Astrocyte (in vitro differentiated cells and primary cell): ENCODE results near the gene FXR1. TPM values are rescaled to one million over a fixed set of nuclear protein-coding genes. Genes with fewer than 3 reads are reported as not detected.

Experiments
- DNase-seq: peaks from one replicate; pipeline ENCODE4 v3.0.0-alpha.2; 2010; ENCODE audit warnings: low read depth
- FAIRE-seq: peaks from 2 replicates; lab custom pipeline; 2011; peaks lifted over from hg19 to GRCh38; lab: Jason Lieb, UNC
- H2AFZ ChIP-seq: 2 replicates; pipeline ENCODE4 v1.6.0; 2012; ENCODE audit warnings: low read depth, low read length, inconsistent platforms
- H3K27ac ChIP-seq: 2 replicates; pipeline ENCODE4 v1.5.1; 2011; ENCODE audit warnings: low read depth, low read length, inconsistent platforms
- H3K27me3 ChIP-seq: 2 replicates; pipeline ENCODE4 v1.6.0; 2011; ENCODE audit warnings: low read length, inconsistent platforms; ENCODE audit not compliant: insufficient read depth
- H3K36me3 ChIP-seq: 2 replicates; pipeline ENCODE4 v1.5.1; 2011; ENCODE audit warnings: low read length, inconsistent platforms; ENCODE audit not compliant: insufficient read depth
- H3K4me1 ChIP-seq: 2 replicates; pipeline ENCODE4 v1.5.1; 2011; ENCODE audit warnings: low read length, inconsistent platforms; ENCODE audit not compliant: insufficient read depth
- H3K4me2 ChIP-seq: 2 replicates; pipeline ENCODE4 v1.6.0; 2012; ENCODE audit warnings: low read length, inconsistent platforms
- H3K4me3 ChIP-seq: 2 replicates; pipeline ENCODE4 v1.5.1; 2011; ENCODE audit warnings: low read depth, mild to moderate bottlenecking, low read length, inconsistent platforms; ENCODE audit not compliant: insufficient read depth
- H3K79me2 ChIP-seq: 2 replicates; pipeline ENCODE4 v1.6.0; 2012; ENCODE audit warnings: mild to moderate bottlenecking, low read length, inconsistent platforms; ENCODE audit not compliant: insufficient read depth
- H3K9ac ChIP-seq: 2 replicates; pipeline ENCODE4 v1.6.0; 2012; ENCODE audit warnings: mild to moderate bottlenecking, low read length, inconsistent platforms
- H3K9me3 ChIP-seq: 2 replicates; pipeline ENCODE4 v1.5.1; 2012; ENCODE audit warnings: low read depth, mild to moderate bottlenecking, low read length, inconsistent platforms; ENCODE audit not compliant: insufficient read depth
- H4K20me1 ChIP-seq: 2 replicates; pipeline ENCODE4 v1.6.0; 2012; ENCODE audit warnings: low read length, inconsistent platforms; ENCODE audit not compliant: insufficient read depth
- H3K27ac Mint-ChIP-seq: one replicate; pipeline ENCODE4 v1.8.0; 2021; ENCODE audit warnings: mild to moderate bottlenecking, mixed read lengths; ENCODE audit not compliant: unreplicated experiment
- H3K27me3 Mint-ChIP-seq: one replicate; pipeline ENCODE4 v1.8.0; 2021; ENCODE audit warnings: low read depth, mixed read lengths; ENCODE audit not compliant: unreplicated experiment
- H3K36me3 Mint-ChIP-seq: one replicate; pipeline ENCODE4 v1.8.0; 2021; ENCODE audit warnings: low read depth, mixed read lengths; ENCODE audit not compliant: unreplicated experiment
- H3K4me1 Mint-ChIP-seq: one replicate; pipeline ENCODE4 v1.8.0; 2021; ENCODE audit warnings: low read depth, mixed read lengths; ENCODE audit not compliant: unreplicated experiment
- H3K4me3 Mint-ChIP-seq: one replicate; pipeline ENCODE4 v1.8.0; 2021; ENCODE audit warnings: mild to moderate bottlenecking, moderate library complexity, mixed read lengths; ENCODE audit not compliant: unreplicated experiment
- H3K9me3 Mint-ChIP-seq: one replicate; pipeline ENCODE4 v1.8.0; 2021; ENCODE audit warnings: mild to moderate bottlenecking, mixed read lengths; ENCODE audit not compliant: unreplicated experiment
- EZH2 ChIP-seq: IDR thresholded peaks from 2 replicates; pipeline ENCODE4 v1.6.1; 2012; ENCODE audit warnings: mild to moderate bottlenecking, low read length, inconsistent platforms; ENCODE audit not compliant: insufficient read depth
- total RNA-seq: library from RNA; stranded (reverse); gene quantifications from 2 replicates; pipeline ENCODE4 v1.2.1, GENCODE V29; 2021
- TF ChIP-seq, protein P1 (sequence below): IDR thresholded peaks from 2 replicates; pipeline ENCODE4 v1.5.1; 2011; ENCODE audit warnings: low read depth, mild to moderate bottlenecking, inconsistent platforms, low read length, moderate library complexity; ENCODE audit not compliant: insufficient read depth

FXR1 gene
- total RNA-seq, 1 donor from 2014 or later, result 173 TPM

DNA sequence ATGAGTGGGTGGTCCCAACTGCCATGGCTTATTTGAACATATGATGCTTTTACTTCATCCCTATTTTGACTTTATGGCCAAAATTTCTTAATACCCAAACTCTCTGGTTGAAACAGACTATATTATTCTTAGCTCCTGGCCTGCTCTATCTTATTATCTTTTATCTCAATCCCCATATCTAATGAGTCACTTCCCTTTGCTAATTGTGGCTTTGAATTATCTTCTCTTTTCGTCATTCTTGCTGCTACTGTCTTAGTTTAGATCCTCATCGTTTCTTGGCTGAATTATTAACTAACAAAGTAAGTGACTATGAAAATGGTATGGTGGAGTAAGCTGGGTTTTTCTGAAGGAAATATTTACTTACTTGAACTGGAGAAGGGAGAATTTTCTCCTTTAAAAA is 105.2 kb downstream of the FXR1 start:
- H3K4me3 Mint-ChIP-seq, result no peak overlapping the region
- H3K4me1 ChIP-seq, result no peaks in the 10 kb centered on the region
- no peaks in the 10 kb centered on the region for H3K36me3 Mint-ChIP-seq
- no peaks in the 10 kb centered on the region for H3K79me2 ChIP-seq
- H3K9me3 ChIP-seq, result no peaks in the 10 kb centered on the region
- no peak overlapping the region for H2AFZ ChIP-seq
- TF ChIP-seq, protein P1, sequence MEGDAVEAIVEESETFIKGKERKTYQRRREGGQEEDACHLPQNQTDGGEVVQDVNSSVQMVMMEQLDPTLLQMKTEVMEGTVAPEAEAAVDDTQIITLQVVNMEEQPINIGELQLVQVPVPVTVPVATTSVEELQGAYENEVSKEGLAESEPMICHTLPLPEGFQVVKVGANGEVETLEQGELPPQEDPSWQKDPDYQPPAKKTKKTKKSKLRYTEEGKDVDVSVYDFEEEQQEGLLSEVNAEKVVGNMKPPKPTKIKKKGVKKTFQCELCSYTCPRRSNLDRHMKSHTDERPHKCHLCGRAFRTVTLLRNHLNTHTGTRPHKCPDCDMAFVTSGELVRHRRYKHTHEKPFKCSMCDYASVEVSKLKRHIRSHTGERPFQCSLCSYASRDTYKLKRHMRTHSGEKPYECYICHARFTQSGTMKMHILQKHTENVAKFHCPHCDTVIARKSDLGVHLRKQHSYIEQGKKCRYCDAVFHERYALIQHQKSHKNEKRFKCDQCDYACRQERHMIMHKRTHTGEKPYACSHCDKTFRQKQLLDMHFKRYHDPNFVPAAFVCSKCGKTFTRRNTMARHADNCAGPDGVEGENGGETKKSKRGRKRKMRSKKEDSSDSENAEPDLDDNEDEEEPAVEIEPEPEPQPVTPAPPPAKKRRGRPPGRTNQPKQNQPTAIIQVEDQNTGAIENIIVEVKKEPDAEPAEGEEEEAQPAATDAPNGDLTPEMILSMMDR, result no peak
- no peak for TF ChIP-seq EZH2
- H3K9me3 Mint-ChIP-seq, result no peaks in the 10 kb centered on the region
- no peak overlapping the region for H3K4me2 ChIP-seq
- no peaks in the 10 kb centered on the region for H3K36me3 ChIP-seq
- FAIRE-seq, result no peak
- DNase-seq, result peak; percentile 12
- no peak overlapping the region for H3K9ac ChIP-seq
- no peaks in the 10 kb centered on the region for H3K27me3 Mint-ChIP-seq
- no peaks in the 10 kb centered on the region for H3K4me1 Mint-ChIP-seq
- H3K4me3 ChIP-seq, result no peak overlapping the region
- no peaks in the 10 kb centered on the region for H3K27me3 ChIP-seq
- H4K20me1 ChIP-seq, result no peaks in the 10 kb centered on the region
- no peak overlapping the region for H3K27ac Mint-ChIP-seq
- no peak overlapping the region for H3K27ac ChIP-seq

GRCh38 chr3:181025204-181025603 is 112.7 kb downstream of the FXR1 start:
- no peaks in the 10 kb centered on the region for H3K36me3 Mint-ChIP-seq
- TF ChIP-seq EZH2, result no peak
- TF ChIP-seq, protein P1, result no peak

GRCh38 chr3:181030948-181031347 is 118.5 kb downstream of the FXR1 start:
- H3K4me3 ChIP-seq, result no peak overlapping the region
- no peaks in the 10 kb centered on the region for H3K79me2 ChIP-seq
- no peak overlapping the region for H3K4me2 ChIP-seq
- Mint-ChIP-seq H3K4me3 (no peak overlapping the region), H3K27ac (no peak overlapping the region), H3K27me3 (no peaks in the 10 kb centered on the region), H3K4me1 (no peaks in the 10 kb centered on the region), H3K36me3 (no peaks in the 10 kb centered on the region), H3K9me3 (no peaks in the 10 kb centered on the region)
- no peak for FAIRE-seq
- TF ChIP-seq EZH2, result no peak
- TF ChIP-seq, protein P1, result no peak
- H3K27ac ChIP-seq, result no peak overlapping the region
- H3K9ac ChIP-seq, result no peak overlapping the region
- H3K27me3 ChIP-seq, result no peaks in the 10 kb centered on the region
- no peaks in the 10 kb centered on the region for H3K9me3 ChIP-seq
- H3K4me1 ChIP-seq, result no peaks in the 10 kb centered on the region
- H2AFZ ChIP-seq, result no peak overlapping the region
- no peak for DNase-seq
- no peaks in the 10 kb centered on the region for H4K20me1 ChIP-seq
- no peaks in the 10 kb centered on the region for H3K36me3 ChIP-seq

More at GRCh38 chr3:181025204-181025603, 112.7 kb downstream of the FXR1 start:
- Histone ChIP-seq H3K4me1 (no peaks in the 10 kb centered on the region), H4K20me1 (no peaks in the 10 kb centered on the region), H3K4me2 (no peak overlapping the region), H2AFZ (no peak overlapping the region), H3K9ac (no peak overlapping the region), H3K4me3 (no peak overlapping the region), H3K36me3 (no peaks in the 10 kb centered on the region), H3K9me3 (no peaks in the 10 kb centered on the region), H3K27ac (no peak overlapping the region), H3K27me3 (no peaks in the 10 kb centered on the region), H3K79me2 (no peaks in the 10 kb centered on the region)
- DNase-seq (no peak), FAIRE-seq (no peak)
- H3K27me3 Mint-ChIP-seq, result no peaks in the 10 kb centered on the region
- H3K4me1 Mint-ChIP-seq, result no peaks in the 10 kb centered on the region
- no peak overlapping the region for H3K27ac Mint-ChIP-seq
- H3K4me3 Mint-ChIP-seq, result no peak overlapping the region
- no peaks in the 10 kb centered on the region for H3K9me3 Mint-ChIP-seq
